SK-N-SH treated with all-trans-retinoic acid at 6 μM for 48 hours (cell line): ENCODE measurements around the gene BRME1.

Experiments used
- ATAC-seq: fragments of 200-7000 bp; cut with Tn5 transposase; 3 replicates; pipeline ENCODE4 v1.9.1; 2020; ENCODE audit warnings: mild to moderate bottlenecking, moderate library complexity
- ARNTL ChIP-seq: fragments of 450-650 bp; formaldehyde crosslinking; IDR thresholded peaks from 2 replicates; pipeline ENCODE4 v1.5.0; 2020; ENCODE audit warnings: low read depth, mild to moderate bottlenecking, moderate library complexity, borderline replicate concordance
- CSDC2 ChIP-seq: fragments of 250-450 bp; sonication (Bioruptor Pico); IDR thresholded peaks from 2 replicates; pipeline ENCODE4 v1.5.0; 2020; ENCODE audit warnings: mild to moderate bottlenecking, moderate library complexity
- ESRRG ChIP-seq: fragments of 250-450 bp; sonication (Bioruptor Pico); IDR thresholded peaks from 2 replicates; pipeline ENCODE4 v1.6.1; 2021; ENCODE audit warnings: mild to moderate bottlenecking
- GLIS3 ChIP-seq: fragments of 250-450 bp; sonication (Bioruptor Pico); IDR thresholded peaks from 2 replicates; pipeline ENCODE4 v1.5.0; 2020; ENCODE audit warnings: mild to moderate bottlenecking, moderate library complexity
- ISL1 ChIP-seq: fragments of 250-450 bp; sonication (Bioruptor Pico); IDR thresholded peaks from 2 replicates; pipeline ENCODE4 v2.1.2; 2022; ENCODE audit warnings: mild to moderate bottlenecking, moderate library complexity
- OSR1 ChIP-seq: fragments of 250-450 bp; sonication (Bioruptor Pico); IDR thresholded peaks from 2 replicates; pipeline ENCODE4 v1.8.0; 2022; ENCODE audit warnings: moderate library complexity, mild to moderate bottlenecking, inconsistent platforms
- POU6F1 ChIP-seq: fragments of 250-450 bp; sonication (Bioruptor Pico); IDR thresholded peaks from 2 replicates; pipeline ENCODE4 v1.8.0; 2021; ENCODE audit warnings: low read depth, mild to moderate bottlenecking, moderate library complexity, borderline replicate concordance
- PPARA ChIP-seq: fragments of 250-450 bp; sonication (Bioruptor Pico); IDR thresholded peaks from 2 replicates; pipeline ENCODE4 v1.5.0; 2020; ENCODE audit warnings: mild to moderate bottlenecking, borderline replicate concordance
- SNAI2 ChIP-seq: fragments of 250-450 bp; sonication (Bioruptor Pico); IDR thresholded peaks from 2 replicates; pipeline ENCODE4 v1.5.0; 2020; ENCODE audit warnings: mild to moderate bottlenecking, moderate library complexity
- TCF4 ChIP-seq: fragments of 250-450 bp; sonication (Bioruptor Pico); IDR thresholded peaks from 2 replicates; pipeline ENCODE4 v1.8.0; 2021; ENCODE audit warnings: mild to moderate bottlenecking, moderate library complexity, borderline replicate concordance
- ZC3H10 ChIP-seq: fragments of 250-450 bp; sonication (Bioruptor Pico); IDR thresholded peaks from 2 replicates; pipeline ENCODE4 v1.5.1; 2021; ENCODE audit warnings: mild to moderate bottlenecking, moderate library complexity
- ZFP30 ChIP-seq: fragments of 450-650 bp; formaldehyde crosslinking; IDR thresholded peaks from 2 replicates; pipeline ENCODE4 v1.5.0; 2022; ENCODE audit warnings: mild to moderate bottlenecking, moderate library complexity
- ZNF565 ChIP-seq: fragments of 450-650 bp; formaldehyde crosslinking; conservative IDR thresholded peaks from 2 replicates; pipeline ENCODE4 v1.5.0; 2020; ENCODE audit warnings: low read depth, mild to moderate bottlenecking, moderate library complexity
- ZNF70 ChIP-seq: fragments of 450-650 bp; formaldehyde crosslinking; IDR thresholded peaks from 2 replicates; pipeline ENCODE4 v1.5.0; 2020; ENCODE audit warnings: mild to moderate bottlenecking, moderate library complexity
- ZNF8 ChIP-seq: fragments of 450-650 bp; formaldehyde crosslinking; IDR thresholded peaks from 2 replicates; pipeline ENCODE4 v1.5.0; 2020; ENCODE audit warnings: mild to moderate bottlenecking, moderate library complexity
- TF ChIP-seq, protein P1 (sequence below): fragments of 250-450 bp; sonication (Bioruptor Pico); IDR thresholded peaks from 2 replicates; pipeline ENCODE4 v1.5.1; 2020; ENCODE audit warnings: low read depth, mild to moderate bottlenecking, moderate library complexity
- TF ChIP-seq, protein P2 (sequence below): fragments of 250-450 bp; sonication (Bioruptor Pico); IDR thresholded peaks from 2 replicates; pipeline ENCODE4 v1.5.1; 2021; ENCODE audit warnings: mild to moderate bottlenecking, moderate library complexity
- TF ChIP-seq, protein P3 (sequence below): fragments of 250-450 bp; sonication (Bioruptor Pico); IDR thresholded peaks from 2 replicates; pipeline ENCODE4 v1.8.0; 2020; ENCODE audit warnings: mild to moderate bottlenecking, moderate library complexity, borderline replicate concordance
- TF ChIP-seq, protein P4 (sequence below): fragments of 250-450 bp; sonication (Bioruptor Pico); IDR thresholded peaks from 2 replicates; pipeline ENCODE4 v1.5.0; 2020; ENCODE audit warnings: mild to moderate bottlenecking, moderate library complexity

The BRME1 gene

DNA sequence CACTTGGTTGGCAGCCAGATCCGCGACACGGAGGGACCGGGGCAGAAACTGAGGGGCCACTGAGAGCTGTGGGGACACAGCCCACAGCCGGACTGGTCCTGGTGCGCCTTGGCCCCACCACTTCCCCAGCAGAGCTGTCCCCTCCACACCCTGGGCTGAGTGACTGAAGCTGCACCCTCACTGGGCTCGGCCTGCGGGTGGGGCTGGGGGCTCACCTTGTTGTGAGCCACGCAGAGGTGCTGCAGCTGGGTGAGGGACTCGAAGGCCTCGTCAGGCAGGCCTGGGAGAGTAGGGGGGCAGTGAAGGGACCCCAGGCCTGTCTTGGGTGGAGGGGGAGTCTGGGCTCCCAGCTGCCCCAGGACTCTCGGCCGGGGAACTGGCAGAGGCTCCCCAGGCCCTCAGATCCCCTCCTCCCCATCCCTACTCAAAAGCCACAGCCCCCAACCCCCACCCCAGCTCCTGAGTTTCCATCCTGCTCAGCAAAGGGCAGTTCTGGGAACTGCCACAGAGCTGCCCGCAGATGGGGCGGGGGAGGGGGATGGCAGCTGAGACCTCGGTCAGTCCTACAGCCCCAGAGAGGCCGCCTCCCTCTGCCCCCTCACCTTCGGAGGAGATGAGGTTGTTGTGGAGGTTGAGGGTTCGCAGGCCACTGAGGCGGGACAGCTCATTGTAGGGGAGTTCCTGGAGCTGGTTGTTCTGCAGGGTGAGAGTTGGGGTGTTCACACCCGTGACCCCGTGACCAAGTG is 30.0 kb upstream of the BRME1 start:
- no peak for ATAC-seq
- TF ChIP-seq, protein P1, sequence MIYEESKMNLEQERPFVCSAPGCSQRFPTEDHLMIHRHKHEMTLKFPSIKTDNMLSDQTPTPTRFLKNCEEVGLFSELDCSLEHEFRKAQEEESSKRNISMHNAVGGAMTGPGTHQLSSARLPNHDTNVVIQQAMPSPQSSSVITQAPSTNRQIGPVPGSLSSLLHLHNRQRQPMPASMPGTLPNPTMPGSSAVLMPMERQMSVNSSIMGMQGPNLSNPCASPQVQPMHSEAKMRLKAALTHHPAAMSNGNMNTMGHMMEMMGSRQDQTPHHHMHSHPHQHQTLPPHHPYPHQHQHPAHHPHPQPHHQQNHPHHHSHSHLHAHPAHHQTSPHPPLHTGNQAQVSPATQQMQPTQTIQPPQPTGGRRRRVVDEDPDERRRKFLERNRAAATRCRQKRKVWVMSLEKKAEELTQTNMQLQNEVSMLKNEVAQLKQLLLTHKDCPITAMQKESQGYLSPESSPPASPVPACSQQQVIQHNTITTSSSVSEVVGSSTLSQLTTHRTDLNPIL, result no peak
- no peak for TF ChIP-seq ISL1 (CRISPR knock-in tag)
- TF ChIP-seq ZFP30 (CRISPR knock-in tag), result no peak
- TF ChIP-seq SNAI2 (CRISPR knock-in tag), result no peak
- TF ChIP-seq CSDC2 (CRISPR knock-in tag), result no peak
- no peak for TF ChIP-seq ZNF70 (CRISPR knock-in tag)
- no peak for TF ChIP-seq ZC3H10 (CRISPR knock-in tag)
- no peak for TF ChIP-seq ARNTL (CRISPR knock-in tag)
- TF ChIP-seq, protein P2, sequence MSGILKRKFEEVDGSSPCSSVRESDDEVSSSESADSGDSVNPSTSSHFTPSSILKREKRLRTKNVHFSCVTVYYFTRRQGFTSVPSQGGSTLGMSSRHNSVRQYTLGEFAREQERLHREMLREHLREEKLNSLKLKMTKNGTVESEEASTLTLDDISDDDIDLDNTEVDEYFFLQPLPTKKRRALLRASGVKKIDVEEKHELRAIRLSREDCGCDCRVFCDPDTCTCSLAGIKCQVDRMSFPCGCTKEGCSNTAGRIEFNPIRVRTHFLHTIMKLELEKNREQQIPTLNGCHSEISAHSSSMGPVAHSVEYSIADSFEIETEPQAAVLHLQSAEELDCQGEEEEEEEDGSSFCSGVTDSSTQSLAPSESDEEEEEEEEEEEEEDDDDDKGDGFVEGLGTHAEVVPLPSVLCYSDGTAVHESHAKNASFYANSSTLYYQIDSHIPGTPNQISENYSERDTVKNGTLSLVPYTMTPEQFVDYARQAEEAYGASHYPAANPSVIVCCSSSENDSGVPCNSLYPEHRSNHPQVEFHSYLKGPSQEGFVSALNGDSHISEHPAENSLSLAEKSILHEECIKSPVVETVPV (CRISPR knock-in tag), result no peak
- TF ChIP-seq POU6F1 (CRISPR knock-in tag), result no peak
- TF ChIP-seq GLIS3, result no peak
- TF ChIP-seq, protein P3, sequence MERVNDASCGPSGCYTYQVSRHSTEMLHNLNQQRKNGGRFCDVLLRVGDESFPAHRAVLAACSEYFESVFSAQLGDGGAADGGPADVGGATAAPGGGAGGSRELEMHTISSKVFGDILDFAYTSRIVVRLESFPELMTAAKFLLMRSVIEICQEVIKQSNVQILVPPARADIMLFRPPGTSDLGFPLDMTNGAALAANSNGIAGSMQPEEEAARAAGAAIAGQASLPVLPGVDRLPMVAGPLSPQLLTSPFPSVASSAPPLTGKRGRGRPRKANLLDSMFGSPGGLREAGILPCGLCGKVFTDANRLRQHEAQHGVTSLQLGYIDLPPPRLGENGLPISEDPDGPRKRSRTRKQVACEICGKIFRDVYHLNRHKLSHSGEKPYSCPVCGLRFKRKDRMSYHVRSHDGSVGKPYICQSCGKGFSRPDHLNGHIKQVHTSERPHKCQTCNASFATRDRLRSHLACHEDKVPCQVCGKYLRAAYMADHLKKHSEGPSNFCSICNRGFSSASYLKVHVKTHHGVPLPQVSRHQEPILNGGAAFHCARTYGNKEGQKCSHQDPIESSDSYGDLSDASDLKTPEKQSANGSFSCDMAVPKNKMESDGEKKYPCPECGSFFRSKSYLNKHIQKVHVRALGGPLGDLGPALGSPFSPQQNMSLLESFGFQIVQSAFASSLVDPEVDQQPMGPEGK (CRISPR knock-in tag), result no peak
- TF ChIP-seq PPARA (CRISPR knock-in tag), result no peak
- TF ChIP-seq ZNF8 (CRISPR knock-in tag), result no peak
- TF ChIP-seq TCF4 (CRISPR knock-in tag), result no peak
- no peak for TF ChIP-seq ESRRG (CRISPR knock-in tag)
- TF ChIP-seq, protein P4, sequence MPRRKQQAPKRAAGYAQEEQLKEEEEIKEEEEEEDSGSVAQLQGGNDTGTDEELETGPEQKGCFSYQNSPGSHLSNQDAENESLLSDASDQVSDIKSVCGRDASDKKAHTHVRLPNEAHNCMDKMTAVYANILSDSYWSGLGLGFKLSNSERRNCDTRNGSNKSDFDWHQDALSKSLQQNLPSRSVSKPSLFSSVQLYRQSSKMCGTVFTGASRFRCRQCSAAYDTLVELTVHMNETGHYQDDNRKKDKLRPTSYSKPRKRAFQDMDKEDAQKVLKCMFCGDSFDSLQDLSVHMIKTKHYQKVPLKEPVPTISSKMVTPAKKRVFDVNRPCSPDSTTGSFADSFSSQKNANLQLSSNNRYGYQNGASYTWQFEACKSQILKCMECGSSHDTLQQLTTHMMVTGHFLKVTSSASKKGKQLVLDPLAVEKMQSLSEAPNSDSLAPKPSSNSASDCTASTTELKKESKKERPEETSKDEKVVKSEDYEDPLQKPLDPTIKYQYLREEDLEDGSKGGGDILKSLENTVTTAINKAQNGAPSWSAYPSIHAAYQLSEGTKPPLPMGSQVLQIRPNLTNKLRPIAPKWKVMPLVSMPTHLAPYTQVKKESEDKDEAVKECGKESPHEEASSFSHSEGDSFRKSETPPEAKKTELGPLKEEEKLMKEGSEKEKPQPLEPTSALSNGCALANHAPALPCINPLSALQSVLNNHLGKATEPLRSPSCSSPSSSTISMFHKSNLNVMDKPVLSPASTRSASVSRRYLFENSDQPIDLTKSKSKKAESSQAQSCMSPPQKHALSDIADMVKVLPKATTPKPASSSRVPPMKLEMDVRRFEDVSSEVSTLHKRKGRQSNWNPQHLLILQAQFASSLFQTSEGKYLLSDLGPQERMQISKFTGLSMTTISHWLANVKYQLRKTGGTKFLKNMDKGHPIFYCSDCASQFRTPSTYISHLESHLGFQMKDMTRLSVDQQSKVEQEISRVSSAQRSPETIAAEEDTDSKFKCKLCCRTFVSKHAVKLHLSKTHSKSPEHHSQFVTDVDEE (CRISPR knock-in tag), result no peak
- TF ChIP-seq OSR1 (CRISPR knock-in tag), result no peak
- TF ChIP-seq ZNF565 (CRISPR knock-in tag), result no peak

DNA sequence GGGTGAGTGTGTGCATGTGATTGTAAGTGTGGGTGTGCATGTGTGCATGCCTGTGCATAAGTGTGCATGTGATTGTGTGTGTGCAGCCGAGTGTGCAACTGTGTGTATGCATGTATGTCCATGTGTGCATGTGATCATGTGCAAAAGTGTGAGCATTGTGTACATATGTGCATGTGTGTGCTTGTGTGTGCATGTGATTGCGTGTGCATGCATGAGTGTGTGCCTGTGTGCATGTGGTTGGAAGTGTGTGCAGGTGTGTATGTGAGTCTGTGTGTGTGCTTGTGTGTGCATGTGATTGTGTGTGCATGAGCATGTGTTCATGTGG is 28.8 kb upstream of the BRME1 start:
- ATAC-seq, result no peak
- TF ChIP-seq ESRRG (CRISPR knock-in tag), result no peak
- TF ChIP-seq ZC3H10 (CRISPR knock-in tag), result no peak
- no peak for TF ChIP-seq POU6F1 (CRISPR knock-in tag)
- TF ChIP-seq, protein P3 (CRISPR knock-in tag), result no peak
- no peak for TF ChIP-seq ZFP30 (CRISPR knock-in tag)
- no peak for TF ChIP-seq CSDC2 (CRISPR knock-in tag)
- TF ChIP-seq, protein P2 (CRISPR knock-in tag), result no peak
- TF ChIP-seq, protein P1, result no peak
- TF ChIP-seq ZNF565 (CRISPR knock-in tag), result no peak
- no peak for TF ChIP-seq TCF4 (CRISPR knock-in tag)
- no peak for TF ChIP-seq ZNF8 (CRISPR knock-in tag)
